ENCODE results near the gene PGM2.
"Not testable (repeated sequence)": the region's sequence is repeated elsewhere in the genome, so short reads cannot be mapped to it uniquely, and the experiment has no call there.

The PGM2 gene

GRCh38 chr4:37820458-37820857 is 6.0 kb upstream of the PGM2 start:
- not testable (repeated sequence) for DNase-seq

GRCh38 chr4:37821953-37822605 is 4.4 kb upstream of the PGM2 start:
- DNase-seq: no peak

- not testable (repeated sequence) for DNase-seq
Observed at GRCh38 chr4:37825501-37825900, 985 bp upstream of the PGM2 start.

GRCh38 chr4:37825968-37826294 is 555 bp upstream of the PGM2 start:
- no peak for DNase-seq

- peak; percentile 3 for DNase-seq
Observed at GRCh38 chr4:37827030-37827685, 672 bp downstream of the PGM2 start.

GRCh38 chr4:37827802-37828321 is 1.4 kb downstream of the PGM2 start:
- no peak for DNase-seq

- no peak for DNase-seq
Observed at GRCh38 chr4:37828843-37829242, 2.4 kb downstream of the PGM2 start.

- no peak for DNase-seq
Observed at GRCh38 chr4:37830640-37831039, 4.2 kb downstream of the PGM2 start.

- DNase-seq: no peak
Observed at GRCh38 chr4:37835031-37835430, 8.5 kb downstream of the PGM2 start.

GRCh38 chr4:37835806-37836205 is 9.3 kb downstream of the PGM2 start:
- no peak for DNase-seq

- no peak for DNase-seq
Observed at GRCh38 chr4:37836274-37836673, 9.8 kb downstream of the PGM2 start.

GRCh38 chr4:37836838-37837440 is 10.5 kb downstream of the PGM2 start:
- no peak for DNase-seq

- DNase-seq: no peak
Observed at GRCh38 chr4:37837446-37837845, 11.0 kb downstream of the PGM2 start.

GRCh38 chr4:37839426-37839825 is 12.9 kb downstream of the PGM2 start:
- DNase-seq: no peak

- DNase-seq: no peak
Observed at GRCh38 chr4:37844204-37844603, 17.7 kb downstream of the PGM2 start.

GRCh38 chr4:37845201-37845600 is 18.7 kb downstream of the PGM2 start:
- DNase-seq: no peak

GRCh38 chr4:37847311-37847884 is 20.9 kb downstream of the PGM2 start:
- no peak for DNase-seq

- no peak for DNase-seq
Observed at GRCh38 chr4:37852376-37852775, 25.9 kb downstream of the PGM2 start.

- no peak for DNase-seq
Observed at GRCh38 chr4:37858112-37858511, 31.6 kb downstream of the PGM2 start.

- no peak for DNase-seq
Observed at GRCh38 chr4:37858872-37859271, 32.4 kb downstream of the PGM2 start.

GRCh38 chr4:37860266-37860665 is 33.8 kb downstream of the PGM2 start:
- no peak for DNase-seq

- DNase-seq: no peak
Observed at GRCh38 chr4:37862961-37863360, 36.5 kb downstream of the PGM2 start.

- no peak for DNase-seq
Observed at GRCh38 chr4:37864786-37865185, 38.3 kb downstream of the PGM2 start.

- DNase-seq: no peak
Observed at GRCh38 chr4:37865450-37865849, 39.0 kb downstream of the PGM2 start.

Data from central memory CD4-positive, alpha-beta T cell (primary cell).